Spleen (tissue), 7 donors: Measurements from ENCODE around the gene BFAR.

ENCODE experiments used
- POLR2A ChIP-seq, 3 donors: fragments of 450-650 bp; IDR thresholded peaks; one replicate each; pipeline ENCODE4 v1.5.1; 2017; ENCODE audit warnings: antibody characterized with exemption in 3 of 3, mild to moderate bottlenecking in 1 of 3
- POLR2AphosphoS5 ChIP-seq, 3 donors: sonication (generic); formaldehyde crosslinking; IDR thresholded peaks; one replicate each; pipeline ENCODE4 v1.5.1; 2017; ENCODE audit warnings: antibody characterized with exemption in 3 of 3
- TF ChIP-seq, protein P1 (sequence below), 11 experiments: fragments of 200-600 bp in 7 of 11; fragments of 450-650 bp in 4 of 11; sonication (generic) in 4 of 11; IDR thresholded peaks in 8 of 11; conservative IDR thresholded peaks in 3 of 11; 1 replicate in 7 of 11; 2 replicates in 4 of 11; pipeline versions ENCODE4 v1.4.0 to v1.8.0; 2016 to 2021; ENCODE audit warnings: antibody characterized with exemption in 11 of 11, inconsistent platforms in 4 of 11, mild to moderate bottlenecking in 1 of 11
- donor health status: DM: no; HTN: no; CAD: no; lungs with moderate emphysema.
- donor health status: DM: no; HTN: no; CAD: no.
- donor health status: DM: no; HTN: no; CAD: no.

DNA sequence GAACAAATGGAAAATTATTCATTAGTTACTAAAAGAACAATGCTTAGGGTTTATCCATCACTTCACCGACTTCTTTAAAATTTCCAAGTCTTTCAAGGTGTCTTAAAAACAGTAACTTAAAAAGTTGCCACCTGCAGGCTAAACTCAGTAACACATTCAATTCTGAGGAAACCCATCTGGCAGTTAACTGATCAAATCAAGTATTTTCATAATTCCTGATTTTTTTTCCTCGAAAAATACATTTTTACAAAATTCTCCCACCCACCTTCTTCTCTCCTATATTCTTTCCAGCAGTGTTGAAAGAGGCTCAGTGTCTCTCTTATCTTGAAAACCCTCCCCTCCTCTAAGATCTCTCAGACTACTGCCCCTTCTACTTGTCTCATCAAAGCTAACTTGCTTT lies 32.6 kb upstream of the BFAR start:
- TF ChIP-seq POLR2A (IDR thresholded peaks at IDR 0.05) (no peak), POLR2AphosphoS5 (IDR thresholded peaks at IDR 0.05) (no peak)
- TF ChIP-seq, protein P1, sequence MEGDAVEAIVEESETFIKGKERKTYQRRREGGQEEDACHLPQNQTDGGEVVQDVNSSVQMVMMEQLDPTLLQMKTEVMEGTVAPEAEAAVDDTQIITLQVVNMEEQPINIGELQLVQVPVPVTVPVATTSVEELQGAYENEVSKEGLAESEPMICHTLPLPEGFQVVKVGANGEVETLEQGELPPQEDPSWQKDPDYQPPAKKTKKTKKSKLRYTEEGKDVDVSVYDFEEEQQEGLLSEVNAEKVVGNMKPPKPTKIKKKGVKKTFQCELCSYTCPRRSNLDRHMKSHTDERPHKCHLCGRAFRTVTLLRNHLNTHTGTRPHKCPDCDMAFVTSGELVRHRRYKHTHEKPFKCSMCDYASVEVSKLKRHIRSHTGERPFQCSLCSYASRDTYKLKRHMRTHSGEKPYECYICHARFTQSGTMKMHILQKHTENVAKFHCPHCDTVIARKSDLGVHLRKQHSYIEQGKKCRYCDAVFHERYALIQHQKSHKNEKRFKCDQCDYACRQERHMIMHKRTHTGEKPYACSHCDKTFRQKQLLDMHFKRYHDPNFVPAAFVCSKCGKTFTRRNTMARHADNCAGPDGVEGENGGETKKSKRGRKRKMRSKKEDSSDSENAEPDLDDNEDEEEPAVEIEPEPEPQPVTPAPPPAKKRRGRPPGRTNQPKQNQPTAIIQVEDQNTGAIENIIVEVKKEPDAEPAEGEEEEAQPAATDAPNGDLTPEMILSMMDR (IDR thresholded peaks at IDR 0.05 in 8 of 11, conservative IDR thresholded peaks at IDR 0.05 in 3 of 11) = peak in 7 of 11 experiments; percentile 13 to 54 (median 38)
